GM18951 (cell line): ENCODE results near the gene EVA1A.
"Not testable (repeated sequence)": the region's sequence is repeated elsewhere in the genome, so short reads cannot be mapped to it uniquely, and the experiment has no call there.

Experiments used
- POLR2A ChIP-seq: IDR thresholded peaks from 4 replicates; pipeline ENCODE4 v1.6.1; 2011; ENCODE audit warnings: mild to moderate bottlenecking; ENCODE audit not compliant: insufficient read length, insufficient read depth; ENCODE audit errors: extremely low read depth
- in situ Hi-C: fragments of 300-500 bp; cut with MboI; formaldehyde crosslinking; loops from one replicate; pipeline ENCODE4 v1.12.0; 2022; ENCODE audit warnings: low sequenced_read_pairs, mixed read lengths, inconsistent platforms; ENCODE audit not compliant: unreplicated experiment

The EVA1A gene

GRCh38 chr2:75480971-75481836, 79.5 kb downstream of the EVA1A start:
- in situ Hi-C loops: no loop called here
- no peak for TF ChIP-seq POLR2A

- in situ Hi-C loops: not testable (repeated sequence)
Observed at GRCh38 chr2:75477696-75478095, 83.0 kb downstream of the EVA1A start.

GRCh38 chr2:75476761-75477160, 84.0 kb downstream of the EVA1A start:
- in situ Hi-C loops: no loop called here
- TF ChIP-seq POLR2A: no peak

- in situ Hi-C loops: no loop called here
- TF ChIP-seq POLR2A: no peak
Observed at GRCh38 chr2:75475976-75476375, 84.8 kb downstream of the EVA1A start.

GRCh38 chr2:75475049-75475448, 85.7 kb downstream of the EVA1A start:
- in situ Hi-C loops: no loop called here
- TF ChIP-seq POLR2A: no peak

GRCh38 chr2:75474115-75474514, 86.6 kb downstream of the EVA1A start:
- TF ChIP-seq POLR2A: no peak
- in situ Hi-C loops: no loop called here

GRCh38 chr2:75466708-75467311, 93.9 kb downstream of the EVA1A start:
- TF ChIP-seq POLR2A: no peak
- in situ Hi-C loops: no loop called here

- no peak for TF ChIP-seq POLR2A
- in situ Hi-C loops: no loop called here
Observed at GRCh38 chr2:75465317-75465984, 95.3 kb downstream of the EVA1A start.

GRCh38 chr2:75464348-75464946, 96.3 kb downstream of the EVA1A start:
- in situ Hi-C loops: no loop called here
- TF ChIP-seq POLR2A: no peak

- in situ Hi-C loops: no loop called here
- TF ChIP-seq POLR2A: no peak
Observed at GRCh38 chr2:75462721-75463120, 98.0 kb downstream of the EVA1A start.

- TF ChIP-seq POLR2A: no peak
- in situ Hi-C loops: no loop called here
Observed at GRCh38 chr2:75462206-75462605, 98.5 kb downstream of the EVA1A start.

- no peak for TF ChIP-seq POLR2A
- in situ Hi-C loops: no loop called here
Observed at GRCh38 chr2:75460630-75461029, 100.1 kb downstream of the EVA1A start.

GRCh38 chr2:75459565-75460310, 101.0 kb downstream of the EVA1A start:
- TF ChIP-seq POLR2A: no peak
- in situ Hi-C loops: no loop called here
